Body of pancreas (tissue), 4 donors: Measurements from ENCODE around the gene SHOC2.

Experiments
- POLR2A ChIP-seq, 3 donors: fragments of 450-650 bp; IDR thresholded peaks; one replicate each; pipeline ENCODE4 v1.6.1; 2016; ENCODE audit warnings: antibody characterized with exemption in 3 of 3, mild to moderate bottlenecking in 2 of 3
- TF ChIP-seq, protein P1 (sequence below), 7 experiments: fragments of 450-650 bp in 4 of 7; fragments of 200-600 bp in 3 of 7; sonication (generic) in 3 of 7; IDR thresholded peaks; one replicate each; pipeline ENCODE4 v1.5.1; 2016 to 2019; ENCODE audit warnings: antibody characterized with exemption in 7 of 7

GRCh38 chr10:111034598-111035310 is 115.3 kb downstream of the SHOC2 start:
- no peak for TF ChIP-seq POLR2A (IDR thresholded peaks at IDR 0.05)
- TF ChIP-seq, protein P1, sequence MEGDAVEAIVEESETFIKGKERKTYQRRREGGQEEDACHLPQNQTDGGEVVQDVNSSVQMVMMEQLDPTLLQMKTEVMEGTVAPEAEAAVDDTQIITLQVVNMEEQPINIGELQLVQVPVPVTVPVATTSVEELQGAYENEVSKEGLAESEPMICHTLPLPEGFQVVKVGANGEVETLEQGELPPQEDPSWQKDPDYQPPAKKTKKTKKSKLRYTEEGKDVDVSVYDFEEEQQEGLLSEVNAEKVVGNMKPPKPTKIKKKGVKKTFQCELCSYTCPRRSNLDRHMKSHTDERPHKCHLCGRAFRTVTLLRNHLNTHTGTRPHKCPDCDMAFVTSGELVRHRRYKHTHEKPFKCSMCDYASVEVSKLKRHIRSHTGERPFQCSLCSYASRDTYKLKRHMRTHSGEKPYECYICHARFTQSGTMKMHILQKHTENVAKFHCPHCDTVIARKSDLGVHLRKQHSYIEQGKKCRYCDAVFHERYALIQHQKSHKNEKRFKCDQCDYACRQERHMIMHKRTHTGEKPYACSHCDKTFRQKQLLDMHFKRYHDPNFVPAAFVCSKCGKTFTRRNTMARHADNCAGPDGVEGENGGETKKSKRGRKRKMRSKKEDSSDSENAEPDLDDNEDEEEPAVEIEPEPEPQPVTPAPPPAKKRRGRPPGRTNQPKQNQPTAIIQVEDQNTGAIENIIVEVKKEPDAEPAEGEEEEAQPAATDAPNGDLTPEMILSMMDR (IDR thresholded peaks at IDR 0.05), result no peak
